Left renal pelvis (tissue), 4 donors: Measurements from ENCODE around the gene PPP1R3C. TPM values are rescaled to one million over a fixed set of nuclear protein-coding genes. Genes with fewer than 3 reads are reported as not detected.

Source experiments
- DNase-seq, 4 donors: peaks; one replicate each; pipeline ENCODE4 v3.0.0-alpha.2; 2013; ENCODE audit warnings: low read depth in 4 of 4, low spot score in 3 of 4
- polyA plus RNA-seq, 4 donors: library from polyadenylated mRNA; unstranded; fragments of 120-200 nt; gene quantifications; one replicate each; pipeline ENCODE4 v1.2.1, GENCODE V29; 2013; ENCODE audit not compliant: insufficient read length in 4 of 4

The PPP1R3C gene
- polyA plus RNA-seq, 4 donors: 34.8 to 52.5 (median 49.6) TPM

DNA sequence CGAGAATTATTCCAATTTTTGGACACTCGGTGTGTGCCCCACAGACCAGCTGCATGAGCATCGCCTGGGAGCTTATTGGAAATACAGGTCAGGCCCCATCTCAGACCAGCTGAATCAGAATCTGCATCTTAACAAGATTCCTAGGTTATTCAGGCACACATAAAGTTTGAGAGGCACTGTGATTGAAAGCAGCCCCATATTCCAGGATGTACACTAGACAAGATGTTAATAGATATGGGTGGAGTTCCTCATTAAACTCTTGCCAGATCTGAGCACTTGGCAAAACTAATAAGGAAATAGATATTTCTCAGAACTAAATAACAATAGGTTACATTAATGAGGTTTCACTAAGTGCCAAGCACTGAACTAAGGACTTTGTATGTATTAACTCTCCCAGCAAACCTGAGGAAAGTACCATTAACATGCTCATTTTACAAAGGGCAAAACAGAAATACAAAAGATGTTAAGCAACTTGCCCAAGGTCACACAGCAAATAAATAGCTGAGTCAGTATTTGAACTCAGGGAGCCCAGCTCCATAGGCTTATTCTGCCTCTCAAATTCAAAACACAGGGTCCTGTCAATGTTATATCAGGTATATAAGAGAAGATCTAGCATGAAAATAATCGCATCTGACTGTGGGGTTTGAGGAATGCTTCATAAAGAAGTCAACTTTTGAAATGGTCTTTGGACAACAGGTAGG is 29.9 kb downstream of the PPP1R3C start:
- DNase-seq: no peak

- no peak for DNase-seq
These were observed 30.4 kb downstream of the PPP1R3C start for GRCh38 chr10:91602449-91602848.

- DNase-seq: no peak
These were observed 31.7 kb downstream of the PPP1R3C start for GRCh38 chr10:91601212-91601611.

- DNase-seq: no peak
These were observed 34.5 kb downstream of the PPP1R3C start for GRCh38 chr10:91598211-91598977.

DNA sequence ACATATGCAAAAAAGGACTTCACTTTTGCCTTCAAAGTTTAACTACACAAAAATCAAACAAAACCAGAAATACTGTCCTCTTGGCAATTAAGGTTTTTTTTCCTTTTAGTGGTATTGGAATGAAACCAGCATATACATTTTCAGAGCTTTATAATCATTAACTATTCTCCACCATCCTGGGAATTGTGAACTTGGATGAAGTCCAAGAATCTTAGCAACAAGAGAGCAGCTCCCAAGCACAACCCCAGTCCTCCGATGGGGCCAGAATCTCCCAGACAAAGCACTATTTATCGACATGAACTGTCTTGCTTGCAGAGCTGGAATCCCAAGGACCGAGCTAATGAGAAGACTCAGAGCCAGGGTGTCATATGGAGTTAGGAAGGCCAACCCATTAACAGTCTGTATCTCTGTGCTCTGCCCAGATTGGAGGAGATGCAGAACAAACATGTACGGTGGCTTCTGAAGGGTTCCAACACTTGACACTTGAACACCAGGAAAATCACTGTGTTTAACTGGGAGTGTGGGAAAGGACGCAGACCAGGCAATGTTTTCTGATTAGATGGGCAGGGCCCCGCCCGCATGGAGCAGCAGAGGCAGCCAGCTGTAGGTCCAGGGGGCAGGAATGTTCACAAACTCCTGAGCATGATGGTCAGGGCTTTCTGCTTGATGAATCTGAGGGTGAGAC is 35.5 kb downstream of the PPP1R3C start:
- DNase-seq: no peak

DNA sequence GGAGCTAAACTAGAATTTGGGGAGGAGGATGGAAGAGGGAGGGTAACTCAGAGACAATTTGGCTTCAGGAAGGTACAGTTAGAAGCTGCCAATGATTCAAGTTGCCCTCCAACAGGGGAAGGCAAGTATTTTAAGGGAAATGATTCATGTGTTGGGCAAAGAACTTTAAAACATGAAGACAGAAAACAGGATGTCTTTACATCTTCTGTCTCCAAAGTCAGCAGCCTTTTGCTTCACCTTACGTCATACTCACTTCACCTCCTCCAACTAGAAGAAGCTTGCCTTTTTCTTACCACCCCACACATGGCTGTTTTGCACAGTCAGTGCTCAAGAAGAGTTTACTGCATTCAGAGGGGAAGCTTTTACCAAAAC is 36.1 kb downstream of the PPP1R3C start:
- DNase-seq: no peak

- no peak for DNase-seq
These were observed 39.0 kb downstream of the PPP1R3C start for GRCh38 chr10:91593834-91594233.

- DNase-seq: no peak
These were observed 39.5 kb downstream of the PPP1R3C start for GRCh38 chr10:91593366-91593765.

- no peak for DNase-seq
These were observed 40.5 kb downstream of the PPP1R3C start for GRCh38 chr10:91592266-91592975.

DNA sequence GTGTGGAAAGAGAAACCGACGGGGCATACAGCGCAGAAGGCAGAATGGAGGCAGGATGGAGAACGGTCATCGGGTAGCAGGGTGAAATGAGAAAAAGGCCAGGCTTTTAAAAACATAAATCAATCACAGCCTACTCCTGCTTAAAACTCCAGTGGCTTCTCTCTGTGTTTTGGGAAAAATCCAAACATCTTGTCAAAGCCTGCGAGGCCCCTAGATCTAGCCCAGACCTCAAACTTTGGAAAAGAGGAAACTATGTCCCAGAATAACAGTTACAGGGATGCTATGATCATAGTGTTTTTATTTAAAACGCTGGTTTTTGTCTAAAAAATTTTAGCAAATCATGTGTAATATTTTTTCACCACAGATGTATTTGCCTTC is 41.1 kb downstream of the PPP1R3C start:
- DNase-seq: no peak

DNA sequence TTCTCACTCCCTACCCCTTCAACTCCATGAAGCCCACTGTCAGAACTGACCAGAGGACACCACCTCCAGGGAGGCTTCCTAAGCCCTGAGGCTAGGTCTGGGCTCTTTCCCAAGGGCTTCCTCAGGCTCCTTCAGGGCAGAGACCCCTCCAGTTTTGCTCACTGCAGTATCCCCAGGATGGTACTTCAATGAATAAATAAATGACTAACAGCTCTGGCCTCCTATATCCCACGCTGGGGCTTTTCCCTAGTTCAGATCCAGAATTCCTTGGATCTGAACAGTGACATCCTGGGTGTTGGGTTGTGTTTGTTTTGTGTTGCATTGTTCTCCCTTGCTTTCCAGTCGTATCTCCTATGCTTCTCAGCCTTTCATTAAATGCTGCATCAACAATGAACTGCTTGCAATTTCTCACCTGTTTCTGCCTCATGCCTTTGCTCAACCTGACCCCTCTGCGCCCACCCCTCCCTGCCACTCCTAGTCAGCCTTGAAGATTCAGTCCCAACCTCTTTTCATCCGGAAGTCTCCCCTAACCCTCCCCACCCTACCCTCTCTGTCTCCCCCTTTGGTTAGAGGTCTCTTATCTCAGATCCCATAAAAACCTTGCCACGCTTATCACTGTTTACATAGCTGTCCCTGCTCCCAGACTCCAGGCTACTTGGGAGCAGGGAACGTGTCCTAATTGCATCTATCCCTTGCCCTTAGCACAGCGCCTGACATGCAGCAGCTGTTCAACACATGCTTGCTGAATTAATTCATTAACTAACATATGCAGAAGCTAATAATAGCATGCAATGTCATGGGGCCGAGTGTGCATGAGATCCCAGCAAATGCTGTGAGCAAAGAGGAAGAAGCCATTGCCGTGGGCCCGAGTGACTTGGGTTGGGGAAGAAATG is 41.7 kb downstream of the PPP1R3C start:
- DNase-seq: peak in 2 of 4 donors; percentile 81 to 90

- DNase-seq: no peak
These were observed 42.5 kb downstream of the PPP1R3C start for GRCh38 chr10:91590142-91590903.

DNA sequence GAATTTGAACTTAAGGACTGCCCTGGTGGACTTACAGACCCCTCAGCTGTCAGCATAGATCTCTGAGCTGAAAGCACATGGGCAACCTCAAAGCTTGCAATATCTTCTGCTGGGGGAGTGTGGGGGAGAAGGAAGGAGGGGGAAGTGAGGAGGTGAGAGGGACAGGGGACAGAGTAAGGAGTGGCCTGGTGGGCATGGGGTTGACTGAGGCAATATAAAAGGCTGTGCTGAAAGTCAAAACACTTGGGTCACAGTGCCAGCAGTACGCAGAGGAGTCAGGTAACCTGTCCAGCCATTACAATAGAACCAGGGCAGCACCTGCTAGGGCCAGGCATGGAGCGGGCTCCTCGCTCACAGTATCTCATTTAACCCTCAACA is 43.2 kb downstream of the PPP1R3C start:
- DNase-seq: no peak

- no peak for DNase-seq
These were observed 43.7 kb downstream of the PPP1R3C start for GRCh38 chr10:91589015-91589657.

GRCh38 chr10:91587710-91588638 is 44.9 kb downstream of the PPP1R3C start:
- no peak for DNase-seq

GRCh38 chr10:91582153-91582554 is 50.7 kb downstream of the PPP1R3C start:
- DNase-seq: no peak

GRCh38 chr10:91579329-91579985 is 53.4 kb downstream of the PPP1R3C start:
- DNase-seq: no peak
